ENCODE data around the gene MELK.

DNA sequence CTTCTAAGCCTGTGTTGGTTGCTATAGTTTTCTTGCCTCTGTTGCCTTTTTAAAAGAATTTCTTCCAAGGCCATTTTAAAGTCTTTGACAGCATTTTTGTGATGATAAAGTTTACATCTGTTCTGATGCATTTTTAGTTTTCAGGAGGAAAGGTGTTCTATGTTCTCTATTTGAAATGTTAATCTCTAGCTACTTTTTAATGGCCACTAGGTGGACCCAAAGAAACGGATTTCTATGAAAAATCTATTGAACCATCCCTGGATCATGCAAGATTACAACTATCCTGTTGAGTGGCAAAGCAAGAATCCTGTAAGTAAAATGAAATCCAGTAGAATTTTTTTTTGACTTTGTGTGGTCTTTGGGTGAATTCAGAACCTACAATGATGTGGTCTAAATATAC, 60.2 kb downstream of the MELK start:
- TF ChIP-seq POLR2A (IDR thresholded peaks at IDR 0.05; ENCODE audit: borderline replicate concordance, extremely low read depth, insufficient read depth, insufficient read length) (no peak), POLR2AphosphoS5 (IDR thresholded peaks at IDR 0.05; ENCODE audit: low read depth, low read length) (no peak), CTCF (IDR thresholded peaks at IDR 0.05 in 2 of 3, conservative IDR thresholded peaks at IDR 0.05 in 1 of 3; ENCODE audit: borderline replicate concordance in 1 of 3, insufficient read depth in 1 of 3, low read depth in 2 of 3, low read length in 2 of 3) (peak; percentile 43 to 72 (median 47); a peak in 5 of 6 replicates), ZFX (IDR thresholded peaks at IDR 0.05) (no peak), EGR1 (IDR thresholded peaks at IDR 0.05; ENCODE audit: low read depth) (no peak), REST (IDR thresholded peaks at IDR 0.05; ENCODE audit: low read depth) (no peak), MAX (IDR thresholded peaks at IDR 0.05) (no peak), EZH2 (IDR thresholded peaks at IDR 0.05) (no peak), SRF (IDR thresholded peaks at IDR 0.05; ENCODE audit: low read depth) (no peak), SIN3A (IDR thresholded peaks at IDR 0.05; ENCODE audit: low read depth) (no peak)
